Activated T-helper 2 cell treated with anti-CD3 and anti-CD28 coated beads, Interferon-gamma antibody, Interleukin-2, Interleukin-4, amounts not matched to agents 10 μg/mL and 5 μg/mL and 100 μg/mL, durations not matched to agents 14 hours and 24 hours and 36 hours (primary cell): Measurements from ENCODE around the gene SMPX. TPM values are rescaled to one million over a fixed set of nuclear protein-coding genes. Genes with fewer than 3 reads are reported as not detected.

ENCODE experiments used
- DNase-seq: peaks from one replicate; pipeline ENCODE4 v3.0.0; 2021; ENCODE audit warnings: low spot score
- H3K27ac Mint-ChIP-seq: one replicate; pipeline ENCODE4 v1.8.0; 2021; ENCODE audit warnings: mixed read lengths
- H3K27me3 Mint-ChIP-seq: one replicate; pipeline ENCODE4 v1.8.0; 2021; ENCODE audit warnings: low read depth, mixed read lengths
- H3K36me3 Mint-ChIP-seq: one replicate; pipeline ENCODE4 v1.8.0; 2021; ENCODE audit warnings: low read depth, mixed read lengths
- H3K4me1 Mint-ChIP-seq: one replicate; pipeline ENCODE4 v1.8.0; 2021; ENCODE audit warnings: low read depth, mixed read lengths
- H3K4me3 Mint-ChIP-seq: one replicate; pipeline ENCODE4 v1.8.0; 2021; ENCODE audit warnings: low read depth, mild to moderate bottlenecking, moderate library complexity, mixed read lengths
- H3K9me3 Mint-ChIP-seq: one replicate; pipeline ENCODE4 v1.8.0; 2021; ENCODE audit warnings: mixed read lengths
- intact Hi-C: fragments of 100-400 bp; cut with micrococcal nuclease; formaldehyde crosslinking; loops from one replicate; pipeline ENCODE4 v1.15.1; 2023
- total RNA-seq: library from RNA; stranded (reverse); gene quantifications from 2 replicates; pipeline ENCODE4 v1.2.3, GENCODE V29; 2022

Gene SMPX
- total RNA-seq, 1 donor from 2014 or later: not detected

DNA sequence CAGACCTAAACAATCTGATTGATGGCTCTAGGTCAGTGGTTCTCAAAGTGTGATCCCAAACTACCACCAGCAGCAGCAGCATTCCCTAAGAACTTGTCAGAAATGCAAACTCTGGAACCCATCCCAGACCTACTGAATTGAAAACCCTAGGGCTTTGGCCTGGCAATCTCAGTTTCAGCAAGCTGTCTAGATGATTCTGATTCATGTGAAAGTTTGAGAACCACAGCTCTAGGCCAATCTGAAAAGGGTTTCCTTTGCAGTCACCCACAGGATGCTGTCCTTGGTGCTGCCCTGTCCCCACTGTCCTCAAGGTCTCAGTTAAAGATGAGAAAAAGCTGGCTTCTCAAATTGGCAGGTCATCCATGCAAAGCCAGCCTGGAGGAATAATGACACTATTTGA, 34.8 kb downstream of the SMPX start:
- Mint-ChIP-seq H3K4me3 (no peak overlapping the region), H3K4me1 (no peaks in the 10 kb centered on the region), H3K27me3 (peaks cover under 1% of the 10 kb centered on the region), H3K9me3 (no peaks in the 10 kb centered on the region), H3K27ac (no peak overlapping the region), H3K36me3 (no peaks in the 10 kb centered on the region)
- DNase-seq: no peak
- intact Hi-C loops: no loop called here

DNA sequence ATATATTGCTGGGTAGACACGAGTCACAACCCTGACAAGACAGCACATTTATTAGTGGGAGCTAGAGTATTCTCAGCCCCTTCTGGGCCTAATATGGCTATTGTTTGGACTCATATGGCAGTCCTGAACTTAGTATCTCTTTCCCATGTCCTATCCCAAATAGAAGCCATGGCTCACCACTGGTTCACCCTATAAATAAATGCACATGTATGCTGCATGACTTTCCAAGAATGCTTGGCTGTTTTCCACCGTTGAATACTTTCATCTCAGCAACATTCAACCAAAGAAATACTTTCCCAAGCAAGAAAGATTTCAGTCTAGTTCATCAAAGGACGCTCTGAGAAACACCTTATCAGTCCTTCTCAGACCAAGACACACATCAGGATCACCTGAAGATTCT, 36.7 kb downstream of the SMPX start:
- no peaks in the 10 kb centered on the region for H3K4me1 Mint-ChIP-seq
- H3K27ac Mint-ChIP-seq: no peak overlapping the region
- intact Hi-C loops: no loop called here
- no peak overlapping the region for H3K4me3 Mint-ChIP-seq
- DNase-seq: no peak
- no peaks in the 10 kb centered on the region for H3K36me3 Mint-ChIP-seq
- H3K9me3 Mint-ChIP-seq: no peaks in the 10 kb centered on the region
- H3K27me3 Mint-ChIP-seq: no peaks in the 10 kb centered on the region

GRCh38 chrX:21718575-21718974, 39.3 kb downstream of the SMPX start:
- no peak for DNase-seq
- intact Hi-C loops: no loop called here
- Mint-ChIP-seq H3K36me3 (no peaks in the 10 kb centered on the region), H3K9me3 (no peaks in the 10 kb centered on the region), H3K4me3 (no peak overlapping the region), H3K27me3 (no peaks in the 10 kb centered on the region), H3K27ac (no peak overlapping the region), H3K4me1 (no peaks in the 10 kb centered on the region)

DNA sequence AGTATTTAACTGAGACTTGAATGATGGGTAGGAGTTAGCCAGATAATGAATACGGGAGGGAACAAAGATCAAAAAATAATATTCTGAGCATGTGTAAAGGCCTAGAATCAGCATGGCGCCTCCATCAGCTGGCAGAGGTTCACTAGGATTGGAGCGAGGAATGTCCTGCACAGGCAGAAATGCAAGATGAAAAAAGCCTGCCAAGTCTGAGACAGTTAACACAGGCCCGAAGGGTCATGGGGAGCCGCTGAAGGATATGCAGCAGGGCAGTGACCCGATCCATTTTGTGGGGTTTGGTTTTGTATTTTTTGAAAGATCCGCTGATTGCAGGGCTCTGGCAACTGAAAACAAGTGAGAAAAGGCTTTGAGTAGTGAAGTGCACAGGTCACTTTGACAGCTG, 40.1 kb downstream of the SMPX start:
- Mint-ChIP-seq H3K4me1 (no peaks in the 10 kb centered on the region), H3K4me3 (no peak overlapping the region), H3K27ac (no peak overlapping the region), H3K9me3 (no peaks in the 10 kb centered on the region), H3K36me3 (no peaks in the 10 kb centered on the region), H3K27me3 (no peaks in the 10 kb centered on the region)
- intact Hi-C loops: no loop called here
- DNase-seq: no peak

- intact Hi-C loops: no loop called here
- Mint-ChIP-seq H3K27me3 (no peaks in the 10 kb centered on the region), H3K9me3 (no peaks in the 10 kb centered on the region), H3K4me1 (no peaks in the 10 kb centered on the region), H3K27ac (no peak overlapping the region), H3K4me3 (no peak overlapping the region), H3K36me3 (no peaks in the 10 kb centered on the region)
- DNase-seq: no peak
Observed at GRCh38 chrX:21715825-21716224, 42.1 kb downstream of the SMPX start.

GRCh38 chrX:21715337-21715736, 42.6 kb downstream of the SMPX start:
- intact Hi-C loops: no loop called here
- Mint-ChIP-seq H3K36me3 (no peaks in the 10 kb centered on the region), H3K4me1 (no peaks in the 10 kb centered on the region), H3K27me3 (no peaks in the 10 kb centered on the region), H3K27ac (no peak overlapping the region), H3K9me3 (no peaks in the 10 kb centered on the region), H3K4me3 (no peak overlapping the region)
- no peak for DNase-seq

GRCh38 chrX:21711848-21712197, 46.1 kb downstream of the SMPX start:
- H3K9me3 Mint-ChIP-seq: no peaks in the 10 kb centered on the region
- H3K27ac Mint-ChIP-seq: no peak overlapping the region
- H3K4me3 Mint-ChIP-seq: no peak overlapping the region
- intact Hi-C loops: no loop called here
- no peaks in the 10 kb centered on the region for H3K4me1 Mint-ChIP-seq
- H3K36me3 Mint-ChIP-seq: no peaks in the 10 kb centered on the region
- no peaks in the 10 kb centered on the region for H3K27me3 Mint-ChIP-seq
- DNase-seq: no peak

DNA sequence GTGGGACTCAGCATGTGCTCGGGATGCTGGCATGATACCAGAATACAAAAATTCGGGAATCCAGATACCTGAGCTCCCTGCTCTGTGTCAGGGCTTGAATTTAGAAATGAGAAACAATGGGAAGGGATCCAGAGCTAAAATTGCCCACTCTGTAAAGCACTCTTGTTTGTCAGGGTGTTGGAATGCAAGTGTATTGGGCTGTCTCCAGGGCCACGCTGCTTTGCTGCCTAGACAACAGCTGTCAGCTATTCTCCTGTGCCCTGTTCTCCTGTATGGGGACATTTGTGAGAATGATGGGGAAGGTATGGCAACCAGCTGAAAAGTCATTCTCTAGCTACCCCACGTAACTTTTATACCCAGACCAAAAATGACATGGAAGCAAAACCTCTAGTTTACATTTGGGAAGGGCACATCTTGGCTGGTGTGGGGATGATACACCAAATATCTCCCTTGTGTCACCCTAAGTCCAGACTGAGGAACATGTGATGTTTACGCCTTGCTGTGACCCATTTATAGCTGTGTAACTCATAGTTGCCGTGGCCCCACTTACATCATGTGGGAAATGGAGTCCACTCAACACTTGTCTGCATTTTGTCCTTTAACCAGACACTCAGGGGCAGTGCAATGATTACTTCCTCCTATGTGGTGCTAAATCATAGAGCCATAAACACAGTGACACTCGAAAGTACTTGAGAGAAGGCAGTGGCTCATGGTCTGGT, 46.6 kb downstream of the SMPX start:
- H3K27me3 Mint-ChIP-seq: no peaks in the 10 kb centered on the region
- no peak overlapping the region for H3K27ac Mint-ChIP-seq
- intact Hi-C loops: no loop called here
- H3K4me3 Mint-ChIP-seq: no peak overlapping the region
- no peaks in the 10 kb centered on the region for H3K9me3 Mint-ChIP-seq
- no peak for DNase-seq
- H3K36me3 Mint-ChIP-seq: no peaks in the 10 kb centered on the region
- H3K4me1 Mint-ChIP-seq: no peaks in the 10 kb centered on the region

GRCh38 chrX:21708116-21708515, 49.8 kb downstream of the SMPX start:
- H3K27ac Mint-ChIP-seq: no peak overlapping the region
- no peaks in the 10 kb centered on the region for H3K27me3 Mint-ChIP-seq
- no peaks in the 10 kb centered on the region for H3K4me1 Mint-ChIP-seq
- intact Hi-C loops: no loop called here
- H3K4me3 Mint-ChIP-seq: no peak overlapping the region
- no peaks in the 10 kb centered on the region for H3K36me3 Mint-ChIP-seq
- DNase-seq: no peak
- H3K9me3 Mint-ChIP-seq: no peaks in the 10 kb centered on the region

- Mint-ChIP-seq H3K9me3 (no peaks in the 10 kb centered on the region), H3K27me3 (no peaks in the 10 kb centered on the region), H3K36me3 (no peaks in the 10 kb centered on the region), H3K4me1 (no peaks in the 10 kb centered on the region), H3K27ac (no peak overlapping the region), H3K4me3 (no peak overlapping the region)
- intact Hi-C loops: no loop called here
- DNase-seq: no peak
Observed at GRCh38 chrX:21705225-21705624, 52.7 kb downstream of the SMPX start.

DNA sequence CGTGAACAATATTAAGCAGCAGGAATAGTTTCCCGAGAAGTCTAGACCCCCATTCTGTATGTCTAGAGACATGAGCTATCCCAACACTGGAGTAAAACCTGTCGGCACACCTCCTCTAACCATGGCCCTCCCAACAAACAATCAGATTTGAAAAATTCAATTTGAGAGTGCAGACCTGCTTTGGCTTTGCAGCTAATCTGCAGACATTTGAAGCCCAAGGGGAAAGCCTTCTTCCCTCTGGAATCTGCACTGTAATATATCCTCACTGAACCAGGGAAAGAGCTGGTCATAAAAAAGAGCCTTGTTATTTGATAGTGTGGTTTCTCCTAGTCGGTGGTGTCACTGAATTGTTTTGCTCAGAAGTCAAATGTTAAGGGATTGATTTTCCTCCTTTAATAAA, 55.2 kb downstream of the SMPX start:
- no peaks in the 10 kb centered on the region for H3K4me1 Mint-ChIP-seq
- H3K4me3 Mint-ChIP-seq: no peak overlapping the region
- no peaks in the 10 kb centered on the region for H3K27me3 Mint-ChIP-seq
- no peaks in the 10 kb centered on the region for H3K36me3 Mint-ChIP-seq
- H3K27ac Mint-ChIP-seq: no peak overlapping the region
- intact Hi-C loops: no loop called here
- no peaks in the 10 kb centered on the region for H3K9me3 Mint-ChIP-seq
- no peak for DNase-seq

DNA sequence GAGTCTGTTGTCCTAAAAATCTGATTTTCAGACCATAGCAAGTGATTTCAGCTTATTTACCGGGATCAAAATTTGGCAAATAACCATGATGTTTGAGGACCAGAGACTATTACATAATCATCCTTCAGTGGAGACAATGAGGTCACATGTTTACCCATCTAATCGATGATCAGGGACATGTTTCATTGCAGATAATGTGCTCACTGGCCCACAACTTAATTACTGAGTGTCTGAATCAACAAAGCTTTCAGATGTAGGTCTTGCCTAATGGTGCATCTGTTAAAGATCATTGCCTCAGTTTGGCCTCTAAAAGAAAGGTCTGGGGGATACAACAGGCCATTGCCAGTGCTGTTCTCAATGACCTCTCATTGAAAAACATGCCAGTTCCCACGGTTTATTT, 56.9 kb downstream of the SMPX start:
- DNase-seq: no peak
- Mint-ChIP-seq H3K4me1 (no peaks in the 10 kb centered on the region), H3K27ac (no peak overlapping the region), H3K36me3 (no peaks in the 10 kb centered on the region), H3K4me3 (no peak overlapping the region), H3K27me3 (no peaks in the 10 kb centered on the region), H3K9me3 (no peaks in the 10 kb centered on the region)
- intact Hi-C loops: no loop called here

GRCh38 chrX:21700275-21700674, 57.6 kb downstream of the SMPX start:
- Mint-ChIP-seq H3K27ac (no peak overlapping the region), H3K36me3 (no peaks in the 10 kb centered on the region), H3K27me3 (no peaks in the 10 kb centered on the region), H3K4me1 (no peaks in the 10 kb centered on the region), H3K4me3 (no peak overlapping the region), H3K9me3 (no peaks in the 10 kb centered on the region)
- intact Hi-C loops: no loop called here
- no peak for DNase-seq

DNA sequence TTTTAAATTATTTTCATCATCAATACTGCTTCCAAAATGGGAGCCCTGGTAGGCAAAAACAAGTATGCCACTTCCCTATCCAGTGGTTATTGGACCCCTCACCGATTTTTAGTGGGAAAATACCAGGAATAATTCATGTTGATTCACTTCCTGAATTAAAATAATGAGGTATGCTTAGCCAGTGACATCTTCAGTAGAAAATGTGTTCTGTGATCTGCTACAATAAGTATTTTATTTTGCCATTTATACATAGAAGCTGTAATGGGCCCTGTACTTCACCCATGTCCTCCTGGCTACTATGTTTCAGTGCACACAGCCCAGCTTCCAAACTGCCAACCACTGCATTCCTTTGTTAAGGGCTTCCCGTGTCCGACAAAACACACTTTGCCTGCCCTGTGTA, 58.8 kb downstream of the SMPX start:
- no peak for DNase-seq
- intact Hi-C loops: no loop called here
- H3K9me3 Mint-ChIP-seq: no peaks in the 10 kb centered on the region
- no peaks in the 10 kb centered on the region for H3K27me3 Mint-ChIP-seq
- H3K4me3 Mint-ChIP-seq: no peak overlapping the region
- no peaks in the 10 kb centered on the region for H3K4me1 Mint-ChIP-seq
- no peak overlapping the region for H3K27ac Mint-ChIP-seq
- H3K36me3 Mint-ChIP-seq: no peaks in the 10 kb centered on the region
